ENCODE data around the gene RAB15. TPM values are rescaled to one million over a fixed set of nuclear protein-coding genes. Genes with fewer than 3 reads are reported as not detected.
"Not testable (repeated sequence)": the region's sequence is repeated elsewhere in the genome, so short reads cannot be mapped to it uniquely, and the experiment has no call there.

The RAB15 gene
- polyA plus RNA-seq, 1 experiment: 7.7 TPM

DNA sequence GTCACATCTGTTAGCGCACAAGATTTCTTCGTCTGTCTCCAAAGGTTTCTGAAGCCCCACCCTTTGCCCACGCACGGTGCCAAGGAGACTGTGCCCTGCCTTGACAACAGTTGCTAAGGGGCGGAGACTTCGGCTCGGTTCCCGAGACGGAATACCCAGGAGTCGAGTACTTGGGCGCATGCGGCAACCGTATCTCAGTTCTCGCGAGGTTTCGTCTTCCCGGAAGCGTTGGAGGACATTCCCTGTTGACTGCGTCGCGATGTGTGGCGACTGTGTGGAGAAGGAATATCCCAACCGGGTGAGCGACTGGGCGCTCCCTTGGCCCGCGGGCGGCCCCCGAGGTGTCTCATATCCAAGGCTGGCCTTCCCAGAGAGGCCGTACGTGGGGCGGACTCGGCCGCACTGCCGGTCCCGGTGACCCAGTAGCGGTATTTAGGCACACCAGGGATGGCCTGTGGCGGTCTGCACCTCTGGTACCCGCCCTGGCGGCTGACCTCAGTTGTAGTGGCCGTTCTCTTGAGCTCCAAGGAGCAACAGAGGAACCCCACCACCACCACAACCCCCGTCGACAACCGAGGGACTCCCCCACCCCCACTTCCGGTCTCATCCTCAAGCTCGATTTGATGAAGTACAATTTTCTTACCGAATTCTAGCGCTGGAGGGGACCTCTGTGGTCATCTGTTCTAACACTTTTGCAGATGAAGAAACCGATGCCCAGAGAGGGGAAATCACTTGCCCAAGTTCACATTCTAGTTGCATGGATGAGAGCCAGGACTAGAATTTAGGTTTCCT, 57.7 kb downstream of the RAB15 start, which contains the start of gene CHURC1:
Gene CHURC1 (plus strand): TSS at position 219 of the 792 bp plus-strand sequence. CDS start 41 bp downstream, at position 260.
- no peaks in the 10 kb centered on the region for H3K36me3 ChIP-seq (ENCODE audit: control insufficient read depth, insufficient read depth, low read length)
- TF ChIP-seq, protein P1, sequence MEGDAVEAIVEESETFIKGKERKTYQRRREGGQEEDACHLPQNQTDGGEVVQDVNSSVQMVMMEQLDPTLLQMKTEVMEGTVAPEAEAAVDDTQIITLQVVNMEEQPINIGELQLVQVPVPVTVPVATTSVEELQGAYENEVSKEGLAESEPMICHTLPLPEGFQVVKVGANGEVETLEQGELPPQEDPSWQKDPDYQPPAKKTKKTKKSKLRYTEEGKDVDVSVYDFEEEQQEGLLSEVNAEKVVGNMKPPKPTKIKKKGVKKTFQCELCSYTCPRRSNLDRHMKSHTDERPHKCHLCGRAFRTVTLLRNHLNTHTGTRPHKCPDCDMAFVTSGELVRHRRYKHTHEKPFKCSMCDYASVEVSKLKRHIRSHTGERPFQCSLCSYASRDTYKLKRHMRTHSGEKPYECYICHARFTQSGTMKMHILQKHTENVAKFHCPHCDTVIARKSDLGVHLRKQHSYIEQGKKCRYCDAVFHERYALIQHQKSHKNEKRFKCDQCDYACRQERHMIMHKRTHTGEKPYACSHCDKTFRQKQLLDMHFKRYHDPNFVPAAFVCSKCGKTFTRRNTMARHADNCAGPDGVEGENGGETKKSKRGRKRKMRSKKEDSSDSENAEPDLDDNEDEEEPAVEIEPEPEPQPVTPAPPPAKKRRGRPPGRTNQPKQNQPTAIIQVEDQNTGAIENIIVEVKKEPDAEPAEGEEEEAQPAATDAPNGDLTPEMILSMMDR (IDR thresholded peaks at IDR 0.05; ENCODE audit: insufficient read depth, low read depth, low read length): no peak
- peak within 1 kb of the TSS; percentile 91 for H3K4me3 ChIP-seq (ENCODE audit: low read depth, low read length)
- CTCF ChIA-PET: interaction anchor here (0.6 to 1.7 kb wide), 7 partner anchors 10 to 1222 kb away, joined by 3 to 8 read pairs (median 3); no protein-coding TSS in a partner anchor
- peaks cover 3% of the 10 kb centered on the region for H3K27me3 ChIP-seq (ENCODE audit: control insufficient read depth, insufficient read depth, low read length)
- POLR2A ChIA-PET: interaction anchor here (0.6 to 0.7 kb wide), 2 partner anchors 135 to 410 kb away, joined by 7 to 8 read pairs; partner anchors contain the start of gene ZBTB1
- peak; percentile 87 for DNase-seq (ENCODE audit: low read depth)

DNA sequence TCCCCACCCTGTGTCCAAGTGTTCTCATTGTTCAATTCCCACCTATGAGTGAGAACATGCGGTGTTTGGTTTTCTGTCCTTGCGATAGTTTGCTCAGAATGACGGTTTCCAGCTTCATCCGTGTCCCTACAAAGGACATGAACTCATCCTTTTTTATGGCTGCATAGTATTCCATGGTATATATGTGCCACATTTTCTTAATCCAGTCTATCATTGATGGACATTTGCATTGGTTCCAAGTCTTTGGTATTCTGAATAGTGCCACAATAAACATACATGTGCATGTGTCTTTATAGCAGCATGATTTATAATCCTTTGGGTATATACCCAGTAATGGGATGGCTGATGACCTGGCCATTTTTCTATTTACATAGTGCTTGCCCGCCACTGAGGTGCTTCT, 58.7 kb downstream of the RAB15 start:
- H3K4me3 ChIP-seq (ENCODE audit: low read depth, low read length): not testable (repeated sequence)
- CTCF ChIA-PET: interaction anchor here (0.7 to 1.6 kb wide), 2 partner anchors 9 to 90 kb away, joined by 3 to 4 read pairs; no protein-coding TSS in a partner anchor

DNA sequence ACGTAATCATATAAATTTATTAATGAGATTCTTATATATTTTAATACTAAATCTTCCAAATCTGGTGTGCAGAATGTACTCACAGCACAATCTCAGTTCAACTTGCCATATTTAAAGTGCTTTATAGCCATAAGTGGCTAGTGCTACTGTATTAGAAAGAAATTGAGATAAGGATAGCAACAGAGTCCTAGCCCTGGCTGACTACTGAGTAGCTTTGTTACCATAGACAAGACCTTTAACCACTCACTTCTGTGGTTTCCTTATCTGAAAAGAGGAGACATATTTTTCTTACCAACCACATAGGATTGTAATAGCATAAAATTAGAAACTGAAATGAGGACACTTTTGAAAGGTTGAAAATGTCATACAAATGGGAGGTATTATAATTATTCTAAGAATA, 59.9 kb downstream of the RAB15 start:
- no peak overlapping the region for H3K4me3 ChIP-seq (ENCODE audit: low read depth, low read length)
- ChIA-PET CTCF (interaction anchor here (0.6 to 4.8 kb wide), 2 partner anchors 21 to 117 kb away, joined by 3 to 31 read pairs; no protein-coding TSS in a partner anchor), POLR2A (no interaction called here)
- peaks cover 7% of the 10 kb centered on the region for H3K27me3 ChIP-seq (ENCODE audit: control insufficient read depth, insufficient read depth, low read length)
- TF ChIP-seq, protein P1 (IDR thresholded peaks at IDR 0.05; ENCODE audit: insufficient read depth, low read depth, low read length): no peak
- no peaks in the 10 kb centered on the region for H3K36me3 ChIP-seq (ENCODE audit: control insufficient read depth, insufficient read depth, low read length)
- DNase-seq (ENCODE audit: low read depth): no peak

More for the DNA sequence above, 58.7 kb downstream of the RAB15 start:
- POLR2A ChIA-PET; H3K27me3 ChIP-seq (ENCODE audit: control insufficient read depth, insufficient read depth, low read length); DNase-seq (ENCODE audit: low read depth); H3K36me3 ChIP-seq (ENCODE audit: control insufficient read depth, insufficient read depth, low read length): not testable (repeated sequence)

DNA sequence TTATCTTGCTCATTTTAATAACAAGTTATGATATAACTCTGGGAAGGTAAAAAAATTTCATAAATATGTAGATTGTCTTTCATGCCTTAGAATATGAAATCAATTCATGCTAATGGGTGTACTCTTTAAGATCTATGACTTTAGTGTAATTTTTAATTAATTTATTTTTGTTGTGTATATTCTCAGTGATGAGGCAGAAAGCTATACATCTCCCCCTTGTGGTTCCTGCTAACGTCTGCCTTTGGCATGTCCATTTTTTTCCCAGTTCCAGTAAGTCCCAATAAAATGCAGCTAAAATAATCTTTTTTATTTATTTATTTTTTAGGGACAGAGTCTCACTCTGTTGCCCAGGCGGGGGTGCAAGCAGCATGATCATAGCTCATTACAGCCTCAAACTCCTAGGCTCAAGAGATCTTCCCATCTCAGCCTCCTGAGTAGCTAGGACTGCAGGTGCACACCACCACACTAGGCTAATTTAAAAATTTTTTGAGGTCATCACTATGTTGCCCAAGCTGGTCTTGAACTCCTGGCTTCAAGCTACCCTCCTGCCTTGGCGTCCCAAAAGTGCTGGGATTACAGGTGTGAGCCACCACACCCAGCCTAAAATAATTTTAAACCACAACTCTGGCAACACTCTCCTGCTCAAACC, 61.2 kb downstream of the RAB15 start:
- ChIA-PET CTCF (interaction anchor here (0.6 to 4.8 kb wide), 23 partner anchors 11 to 356 kb away, joined by 3 to 31 read pairs (median 3); partner anchors contain the start of gene FNTB), POLR2A (no interaction called here)
- Histone ChIP-seq H3K36me3 (ENCODE audit: control insufficient read depth, insufficient read depth, low read length) (no peaks in the 10 kb centered on the region), H3K4me3 (ENCODE audit: low read depth, low read length) (no peak overlapping the region), H3K27me3 (ENCODE audit: control insufficient read depth, insufficient read depth, low read length) (peaks cover 7% of the 10 kb centered on the region)
- DNase-seq (ENCODE audit: low read depth): no peak
- TF ChIP-seq, protein P1 (IDR thresholded peaks at IDR 0.05; ENCODE audit: insufficient read depth, low read depth, low read length): peak; percentile 75

DNA sequence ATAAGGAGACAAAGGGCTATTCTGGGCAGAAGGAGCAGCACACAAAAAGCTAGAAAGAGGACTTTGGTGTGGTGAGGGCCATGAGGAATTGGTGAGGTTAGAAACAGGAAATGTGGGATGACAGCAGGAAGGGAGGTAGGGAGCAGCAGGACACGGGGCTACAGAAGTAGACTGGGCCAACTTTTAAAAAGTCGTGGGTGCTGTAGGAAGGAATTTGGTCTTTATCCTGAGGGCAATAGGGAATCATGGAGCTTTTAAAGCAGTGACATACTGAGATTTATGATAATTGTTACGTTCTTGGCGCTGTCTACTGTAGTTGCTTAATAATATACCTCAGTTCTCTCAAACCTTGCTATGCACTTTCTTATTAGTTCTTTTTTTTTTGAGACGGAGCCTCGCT, 66.1 kb downstream of the RAB15 start:
- POLR2A ChIA-PET: no interaction called here
- CTCF ChIA-PET: interaction anchor here (1.2 to 3.7 kb wide), 2 partner anchors 14 to 104 kb away, joined by 3 to 25 read pairs; no protein-coding TSS in a partner anchor
- Histone ChIP-seq H3K27me3 (ENCODE audit: control insufficient read depth, insufficient read depth, low read length) (peaks cover 7% of the 10 kb centered on the region), H3K36me3 (ENCODE audit: control insufficient read depth, insufficient read depth, low read length) (no peaks in the 10 kb centered on the region), H3K4me3 (ENCODE audit: low read depth, low read length) (no peak overlapping the region)
- TF ChIP-seq, protein P1 (IDR thresholded peaks at IDR 0.05; ENCODE audit: insufficient read depth, low read depth, low read length): no peak
- DNase-seq (ENCODE audit: low read depth): no peak

Data from BJ (cell line).